Caco-2 (cell line): Measurements from ENCODE around the gene CEP164. TPM values are rescaled to one million over a fixed set of nuclear protein-coding genes. Genes with fewer than 3 reads are reported as not detected.

Experiments used
- BruUV-seq: library from RNA; stranded (reverse); fragments of 400-500 nt; replicated peaks from 2 replicates; lab custom pipeline; 2021; lab: Mats Ljungman, UMichigan
- CTCF ChIA-PET: fragments of 300-600 bp; sonication (Branson Sonifier 250); formaldehyde crosslinking; loops from one replicate; lab custom pipeline; 2022; ENCODE audit warnings: antibody characterized with exemption; lab: Charles Lee
- POLR2A ChIA-PET: fragments of 300-600 bp; sonication (Branson Sonifier 250); formaldehyde crosslinking; loops from one replicate; lab custom pipeline; 2022; ENCODE audit warnings: antibody characterized with exemption; lab: Charles Lee
- DNase-seq, 2 experiments: peaks; one replicate each; pipeline versions ENCODE4 v3.0.0 to v3.0.0-alpha.2; 2020 to 2022
- H3K27me3 ChIP-seq: replicated peaks from 2 replicates; pipeline ENCODE4 v1.6.0; 2011; ENCODE audit warnings: low read length; ENCODE audit not compliant: control insufficient read depth, insufficient read depth
- H3K36me3 ChIP-seq: 2 replicates; pipeline ENCODE4 v1.5.1; 2011; ENCODE audit warnings: low read length; ENCODE audit not compliant: control insufficient read depth, insufficient read depth
- H3K4me1 ChIP-seq: fragments of 250-450 bp; sonication (Bioruptor Pico); 2 replicates; pipeline ENCODE4 v1.5.1; 2020; ENCODE audit warnings: mild to moderate bottlenecking
- H3K4me3 ChIP-seq: 2 replicates; pipeline ENCODE4 v1.5.1; 2011; ENCODE audit warnings: low read depth, mild to moderate bottlenecking, control low read depth, low read length
- H3K9me3 ChIP-seq: fragments of 250-450 bp; sonication (Bioruptor Pico); 2 replicates; pipeline ENCODE4 v1.5.1; 2020; ENCODE audit warnings: mild to moderate bottlenecking, moderate library complexity
- H3K27ac Mint-ChIP-seq: one replicate; pipeline ENCODE4 v1.8.0; 2022; ENCODE audit warnings: mixed read lengths; ENCODE audit not compliant: unreplicated experiment
- H3K27me3 Mint-ChIP-seq: one replicate; pipeline ENCODE4 v1.8.0; 2022; ENCODE audit warnings: mixed read lengths; ENCODE audit not compliant: insufficient read depth, unreplicated experiment
- H3K36me3 Mint-ChIP-seq: one replicate; pipeline ENCODE4 v1.8.0; 2022; ENCODE audit warnings: mild to moderate bottlenecking, mixed read lengths; ENCODE audit not compliant: insufficient read depth, unreplicated experiment
- H3K4me1 Mint-ChIP-seq: one replicate; pipeline ENCODE4 v1.8.0; 2022; ENCODE audit warnings: low read depth, mixed read lengths; ENCODE audit not compliant: unreplicated experiment
- H3K4me3 Mint-ChIP-seq: one replicate; pipeline ENCODE4 v1.8.0; 2022; ENCODE audit warnings: mild to moderate bottlenecking, moderate library complexity, mixed read lengths; ENCODE audit not compliant: unreplicated experiment
- H3K9me3 Mint-ChIP-seq: one replicate; pipeline ENCODE4 v1.8.0; 2022; ENCODE audit warnings: mixed read lengths; ENCODE audit not compliant: unreplicated experiment
- CTCF ChIP-seq, 2 experiments: fragments of 200-600 bp in 1 of 2; IDR thresholded peaks; 1 replicate in 1 of 2; 2 replicates in 1 of 2; pipeline versions ENCODE4 v1.5.1 to v1.8.0; 2011 to 2022; ENCODE audit warnings: antibody characterized with exemption in 1 of 2, control low read depth in 1 of 2, inconsistent platforms in 1 of 2, low read depth in 1 of 2, low read length in 1 of 2, mild to moderate bottlenecking in 1 of 2, moderate library complexity in 1 of 2; ENCODE audit not compliant: insufficient read depth in 1 of 2, severe bottlenecking in 1 of 2, unreplicated experiment in 1 of 2
- intact Hi-C: fragments of 100-400 bp; cut with micrococcal nuclease; formaldehyde crosslinking; loops from one replicate; pipeline ENCODE4 v1.10.0; 2022; ENCODE audit not compliant: unreplicated experiment
- total RNA-seq: library from RNA; stranded (reverse); gene quantifications from 2 replicates; pipeline ENCODE4 v1.2.3, GENCODE V29; 2022

CEP164 gene
- total RNA-seq, 1 experiment from 2014 or later: 48.9 TPM

- Mint-ChIP-seq H3K9me3 (peaks cover under 1% of the 10 kb centered on the region), H3K36me3 (no peaks in the 10 kb centered on the region)
- POLR2A ChIA-PET: interaction anchor here (1.1 to 1.4 kb wide), 5 partner anchors 27 to 1740 kb away, joined by 3 to 11 read pairs (median 4); partner anchors contain the start of genes PAFAH1B2, PCSK7, RNF214 and VPS11
Measured at GRCh38 chr11:117328375-117329010, 839 bp downstream of the CEP164 start.

GRCh38 chr11:117332843-117333242 lies 5.2 kb downstream of the CEP164 start:
- CTCF ChIA-PET: interaction anchor here (0.9 kb wide), 1 partner anchor 106 kb away, joined by 3 read pairs; no protein-coding TSS in a partner anchor
- Mint-ChIP-seq H3K4me1 (peaks cover 7% of the 10 kb centered on the region), H3K4me3 (no peak overlapping the region), H3K9me3 (no peaks in the 10 kb centered on the region), H3K36me3 (no peaks in the 10 kb centered on the region), H3K27ac (no peak overlapping the region), H3K27me3 (no peaks in the 10 kb centered on the region)
- POLR2A ChIA-PET: no interaction called here
- no peak for TF ChIP-seq CTCF (IDR thresholded peaks at IDR 0.05; ENCODE audit: insufficient read depth in 1 of 2, low read depth in 1 of 2, low read length in 1 of 2, severe bottlenecking in 1 of 2, unreplicated experiment in 1 of 2)
- no peaks in the 10 kb centered on the region for H3K27me3 ChIP-seq
- no peaks in the 10 kb centered on the region for H3K36me3 ChIP-seq
- BruUV-seq: no TSS peak
- H3K9me3 ChIP-seq: no peaks in the 10 kb centered on the region
- no peak overlapping the region for H3K4me3 ChIP-seq
- DNase-seq: no peak
- H3K4me1 ChIP-seq: 0 out of 2 replicates have a peak, but pooled peaks cover 7% of the 10 kb centered on the region
- intact Hi-C loops: no loop called here

More at GRCh38 chr11:117328375-117329010, 839 bp downstream of the CEP164 start:
- H3K4me3 ChIP-seq: peak overlapping the region; percentile 58
- no peaks in the 10 kb centered on the region for H3K36me3 ChIP-seq
- Mint-ChIP-seq H3K27ac (no peak overlapping the region), H3K27me3 (no peaks in the 10 kb centered on the region), H3K4me1 (peaks cover 7% of the 10 kb centered on the region), H3K4me3 (no peak overlapping the region)
- intact Hi-C loops: no loop called here
- TSS peak; percentile 46 for BruUV-seq
- DNase-seq: peak in 1 of 2 experiments; percentile 49
- CTCF ChIA-PET: interaction anchor here (1.4 to 1.5 kb wide), 5 partner anchors 13 to 489 kb away, joined by 3 to 9 read pairs (median 6); partner anchors contain the start of genes BACE1, PCSK7 and RNF214
- H3K4me1 ChIP-seq: 0 out of 2 replicates have a peak, but pooled peaks cover 7% of the 10 kb centered on the region
- H3K9me3 ChIP-seq: no peaks in the 10 kb centered on the region
- no peak for TF ChIP-seq CTCF (IDR thresholded peaks at IDR 0.05; ENCODE audit: insufficient read depth in 1 of 2, low read depth in 1 of 2, low read length in 1 of 2, severe bottlenecking in 1 of 2, unreplicated experiment in 1 of 2)
- no peaks in the 10 kb centered on the region for H3K27me3 ChIP-seq

GRCh38 chr11:117333917-117334316 lies 6.3 kb downstream of the CEP164 start:
- ChIA-PET CTCF (interaction anchor here (0.9 kb wide), 1 partner anchor 107 kb away, joined by 3 read pairs; no protein-coding TSS in a partner anchor), POLR2A (no interaction called here)
- Mint-ChIP-seq H3K27ac (no peak overlapping the region), H3K9me3 (no peaks in the 10 kb centered on the region), H3K4me1 (peaks cover 7% of the 10 kb centered on the region), H3K36me3 (no peaks in the 10 kb centered on the region), H3K4me3 (no peak overlapping the region), H3K27me3 (no peaks in the 10 kb centered on the region)
- Histone ChIP-seq H3K4me1 (0 out of 2 replicates have a peak, but pooled peaks cover 3% of the 10 kb centered on the region), H3K27me3 (no peaks in the 10 kb centered on the region), H3K36me3 (no peaks in the 10 kb centered on the region), H3K9me3 (no peaks in the 10 kb centered on the region), H3K4me3 (no peak overlapping the region)
- DNase-seq: no peak
- BruUV-seq: no TSS peak
- intact Hi-C loops: no loop called here
- TF ChIP-seq CTCF (IDR thresholded peaks at IDR 0.05; ENCODE audit: insufficient read depth in 1 of 2, low read depth in 1 of 2, low read length in 1 of 2, severe bottlenecking in 1 of 2, unreplicated experiment in 1 of 2): no peak
